IPS-15b (cell line): ENCODE results near the gene TRIM49.
"Not testable (repeated sequence)": the region's sequence is repeated elsewhere in the genome, so short reads cannot be mapped to it uniquely, and the experiment has no call there.

Experiments
- H3K27me3 ChIP-seq: one replicate; pipeline ENCODE4 v1.6.1; 2013; ENCODE audit warnings: low read length; ENCODE audit not compliant: control insufficient read depth, insufficient read depth
- H3K36me3 ChIP-seq: one replicate; pipeline ENCODE4 v1.6.1; 2013; ENCODE audit warnings: low read length; ENCODE audit not compliant: control insufficient read depth, insufficient read depth
- H3K4me1 ChIP-seq: one replicate; pipeline ENCODE4 v1.6.1; 2013; ENCODE audit warnings: mild to moderate bottlenecking, low read length; ENCODE audit not compliant: control insufficient read depth, insufficient read depth
- H3K4me3 ChIP-seq: one replicate; pipeline ENCODE4 v1.5.1; 2013; ENCODE audit warnings: low read depth, low read length
- H3K9ac ChIP-seq: one replicate; pipeline ENCODE4 v1.6.1; 2013; ENCODE audit warnings: low read depth, mild to moderate bottlenecking, low read length
- H3K9me3 ChIP-seq: one replicate; pipeline ENCODE4 v1.6.1; 2013; ENCODE audit warnings: mild to moderate bottlenecking, low read length; ENCODE audit not compliant: control insufficient read depth, insufficient read depth

Gene TRIM49, protein sequence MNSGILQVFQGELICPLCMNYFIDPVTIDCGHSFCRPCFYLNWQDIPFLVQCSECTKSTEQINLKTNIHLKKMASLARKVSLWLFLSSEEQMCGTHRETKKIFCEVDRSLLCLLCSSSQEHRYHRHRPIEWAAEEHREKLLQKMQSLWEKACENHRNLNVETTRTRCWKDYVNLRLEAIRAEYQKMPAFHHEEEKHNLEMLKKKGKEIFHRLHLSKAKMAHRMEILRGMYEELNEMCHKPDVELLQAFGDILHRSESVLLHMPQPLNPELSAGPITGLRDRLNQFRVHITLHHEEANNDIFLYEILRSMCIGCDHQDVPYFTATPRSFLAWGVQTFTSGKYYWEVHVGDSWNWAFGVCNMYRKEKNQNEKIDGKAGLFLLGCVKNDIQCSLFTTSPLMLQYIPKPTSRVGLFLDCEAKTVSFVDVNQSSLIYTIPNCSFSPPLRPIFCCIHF

DNA sequence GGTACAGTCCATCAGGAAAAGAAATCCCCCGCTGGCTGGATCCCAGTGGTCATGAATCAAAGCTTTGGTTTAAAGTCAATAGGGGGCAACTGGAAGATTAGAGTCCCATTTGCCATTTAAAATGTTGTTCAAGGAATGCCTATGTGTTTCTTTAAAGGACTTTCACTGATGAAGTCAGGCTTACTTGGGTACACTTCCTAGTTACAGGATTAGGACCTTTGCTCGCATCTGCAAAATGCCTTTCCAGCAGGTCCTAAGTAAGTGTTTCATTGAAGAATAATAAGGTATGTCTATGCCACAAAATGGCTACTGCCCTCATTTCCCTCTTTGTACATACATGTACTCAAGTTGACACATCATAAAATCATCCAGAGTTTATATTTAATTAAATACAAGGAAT is at the start of gene TRIM49:
Gene TRIM49, minus strand, starts transcription at position 101 of the 400 bp plus-strand sequence. CDS start 4,106 bp downstream, outside the sequence.
- not testable (repeated sequence) for H3K27me3 ChIP-seq, H3K9ac ChIP-seq, H3K36me3 ChIP-seq, H3K4me1 ChIP-seq, H3K4me3 ChIP-seq, H3K9me3 ChIP-seq

DNA sequence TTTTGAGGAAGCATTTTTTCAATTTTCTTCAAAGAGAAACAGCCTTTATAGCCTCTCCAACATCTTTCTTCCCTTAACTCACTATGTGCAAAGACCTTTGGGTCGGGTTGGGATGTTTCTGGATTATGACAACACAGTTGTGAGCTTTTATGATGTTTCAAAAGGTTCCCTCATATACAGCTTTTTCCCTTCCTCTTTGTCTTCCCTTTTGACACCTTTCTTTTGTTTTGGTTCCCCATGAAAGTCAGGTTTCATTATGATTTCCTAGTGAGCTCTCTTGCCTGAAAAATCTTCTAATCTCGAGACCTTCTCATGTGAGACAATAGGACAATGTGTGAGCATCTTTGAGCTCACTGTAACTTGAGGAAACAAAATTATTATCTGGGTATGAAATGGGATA is 18.3 kb upstream of the TRIM49 start:
- not testable (repeated sequence) for H3K4me3 ChIP-seq, H3K27me3 ChIP-seq, H3K4me1 ChIP-seq, H3K9ac ChIP-seq, H3K36me3 ChIP-seq, H3K9me3 ChIP-seq

DNA sequence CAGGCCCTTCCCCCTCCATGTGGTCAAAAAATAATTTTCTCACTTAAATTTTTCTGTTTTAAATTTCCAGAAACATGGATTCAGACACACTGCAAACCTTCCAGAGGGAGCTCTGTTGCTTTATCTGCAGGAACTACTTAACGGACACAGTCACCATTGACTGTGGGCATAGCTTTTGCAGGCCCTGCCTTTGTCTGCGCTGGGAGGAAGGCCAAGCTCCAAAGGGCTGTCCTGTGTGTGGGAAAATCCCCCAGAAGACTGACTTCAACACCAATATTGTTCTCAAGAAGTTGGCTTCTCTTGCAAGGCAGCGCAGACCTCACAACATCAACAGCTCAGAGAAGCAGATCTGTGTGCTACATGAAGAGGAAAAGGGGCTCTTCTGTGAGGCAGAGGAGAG is 11.6 kb upstream of the TRIM49 start:
- not testable (repeated sequence) for H3K4me1 ChIP-seq, H3K27me3 ChIP-seq

DNA sequence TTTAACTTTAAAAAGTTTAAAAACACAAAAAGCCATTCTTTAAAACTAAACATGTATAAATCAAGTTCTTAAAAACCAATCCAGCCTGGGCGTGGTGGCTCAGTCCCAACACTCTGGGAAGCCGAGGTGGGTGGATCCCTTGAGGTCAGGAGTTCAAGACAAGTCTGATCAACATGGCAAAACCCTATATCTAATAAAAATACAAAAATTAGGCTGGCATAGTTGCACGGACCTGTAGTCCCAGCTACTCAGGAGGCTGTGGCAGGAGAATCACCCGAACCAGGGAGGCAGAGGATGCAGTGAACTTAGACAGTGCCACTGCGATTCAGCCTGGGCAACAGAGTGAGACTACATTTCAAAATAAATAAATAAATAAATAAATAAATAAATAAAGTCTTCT is 5.2 kb upstream of the TRIM49 start:
- H3K9me3 ChIP-seq, H3K4me1 ChIP-seq, H3K9ac ChIP-seq, H3K27me3 ChIP-seq, H3K36me3 ChIP-seq, H3K4me3 ChIP-seq: not testable (repeated sequence)

More for the DNA sequence above, 11.6 kb upstream of the TRIM49 start:
- H3K9me3 ChIP-seq, H3K36me3 ChIP-seq, H3K9ac ChIP-seq, H3K4me3 ChIP-seq: not testable (repeated sequence)

DNA sequence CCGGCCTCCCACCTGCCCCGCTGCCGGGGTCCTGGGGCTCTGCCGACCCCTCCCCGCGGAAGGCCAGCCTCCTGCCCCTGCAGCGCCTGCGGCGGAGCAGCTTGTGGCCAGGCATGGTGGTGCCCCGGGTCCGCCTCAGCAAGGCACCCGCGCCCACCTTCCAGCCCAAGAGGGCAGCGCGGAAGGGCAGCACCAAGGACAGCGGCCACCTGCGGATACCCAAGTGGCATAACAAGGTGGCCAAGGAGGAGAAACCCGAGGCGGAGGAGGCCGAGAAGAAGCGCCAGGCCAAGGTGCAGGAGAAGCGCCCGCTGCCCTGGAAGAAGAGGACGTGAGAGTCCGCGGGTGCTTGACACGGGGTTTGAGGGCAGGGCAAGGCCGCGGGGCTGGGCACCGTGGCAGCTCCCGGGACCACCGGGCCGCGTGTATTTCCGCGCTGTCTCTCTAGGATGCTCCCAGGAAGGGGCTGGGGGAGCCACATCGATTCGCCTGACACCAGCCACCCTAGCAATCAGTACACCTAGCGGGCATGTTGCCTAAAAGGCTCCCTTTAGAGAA is 20.8 kb downstream of the TRIM49 start:
- not testable (repeated sequence) for H3K4me1 ChIP-seq, H3K9me3 ChIP-seq, H3K36me3 ChIP-seq, H3K4me3 ChIP-seq, H3K27me3 ChIP-seq, H3K9ac ChIP-seq

DNA sequence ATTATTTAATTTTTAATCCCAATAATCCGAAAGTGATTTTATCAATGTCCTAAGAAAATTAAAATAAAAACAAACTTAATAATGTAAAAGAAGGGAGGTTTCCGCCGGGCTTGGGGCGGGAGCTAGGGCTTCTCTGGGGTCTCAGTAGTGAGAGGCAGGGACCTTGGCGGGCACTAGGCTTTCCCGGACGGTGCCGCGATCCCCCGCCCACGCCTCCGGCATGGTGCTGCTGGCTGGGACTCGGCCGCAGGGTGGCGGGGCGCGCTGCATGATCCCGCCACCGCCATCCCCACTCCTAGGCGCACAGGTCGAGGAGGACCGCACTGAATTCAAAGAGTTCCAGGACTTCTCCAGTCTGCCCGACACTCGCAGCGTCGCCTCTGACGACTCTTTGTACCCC is 22.6 kb downstream of the TRIM49 start:
- not testable (repeated sequence) for H3K4me3 ChIP-seq, H3K27me3 ChIP-seq, H3K36me3 ChIP-seq, H3K4me1 ChIP-seq, H3K9me3 ChIP-seq, H3K9ac ChIP-seq

DNA sequence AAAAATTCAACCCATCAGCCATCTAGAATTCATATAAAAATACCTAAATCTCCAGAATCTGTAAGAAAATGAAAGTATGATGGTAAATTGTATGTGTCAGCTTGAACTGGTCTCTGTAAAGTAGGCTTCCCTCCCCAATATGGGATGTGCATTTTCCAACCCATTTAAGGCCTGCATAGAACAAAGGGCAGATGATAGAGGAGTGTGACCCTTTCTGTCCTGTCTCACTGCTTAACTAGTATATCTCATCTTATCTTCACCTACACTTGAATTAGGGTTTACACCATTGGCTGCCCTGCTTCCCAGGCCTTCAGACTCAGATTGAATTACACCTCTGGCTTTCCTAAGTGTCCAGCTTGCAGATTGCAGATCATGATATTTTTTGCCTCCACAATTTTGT is 57.6 kb downstream of the TRIM49 start:
- not testable (repeated sequence) for H3K4me3 ChIP-seq, H3K9me3 ChIP-seq, H3K27me3 ChIP-seq, H3K9ac ChIP-seq, H3K4me1 ChIP-seq, H3K36me3 ChIP-seq
